Adipocyte (in vitro differentiated cells): Measurements from ENCODE around the gene VCAN.

Experiments used
- DNase-seq: peaks from one replicate; pipeline ENCODE4 v3.0.0-alpha.2; 2015; ENCODE audit warnings: low read depth
- H3K27me3 ChIP-seq: replicated peaks from 2 replicates; pipeline ENCODE4 v1.7.0; 2013; ENCODE audit warnings: mild to moderate bottlenecking, low read length, moderate library complexity; ENCODE audit not compliant: control insufficient read depth, insufficient read depth
- H3K36me3 ChIP-seq: 2 replicates; pipeline ENCODE4 v1.7.0; 2013; ENCODE audit warnings: low read length, mild to moderate bottlenecking, moderate library complexity; ENCODE audit not compliant: control insufficient read depth, insufficient read depth, severe bottlenecking
- H3K4me1 ChIP-seq: 2 replicates; pipeline ENCODE4 v1.7.0; 2013; ENCODE audit warnings: mild to moderate bottlenecking, low read length, moderate library complexity; ENCODE audit not compliant: control insufficient read depth, insufficient read depth
- H3K4me3 ChIP-seq: 2 replicates; pipeline ENCODE4 v1.7.0; 2013; ENCODE audit warnings: mild to moderate bottlenecking, low read length, moderate library complexity
- H3K9ac ChIP-seq: 2 replicates; pipeline ENCODE4 v1.7.0; 2013; ENCODE audit warnings: mild to moderate bottlenecking, low read length, moderate library complexity
- H3K9me3 ChIP-seq: 2 replicates; pipeline ENCODE4 v1.7.0; 2013; ENCODE audit warnings: mild to moderate bottlenecking, low read length, moderate library complexity; ENCODE audit not compliant: control insufficient read depth

Gene VCAN

GRCh38 chr5:83441747-83442146 is 29.8 kb upstream of the VCAN start:
- Histone ChIP-seq H3K4me1 (no peaks in the 10 kb centered on the region), H3K4me3 (no peak overlapping the region), H3K27me3 (no peaks in the 10 kb centered on the region), H3K9me3 (no peaks in the 10 kb centered on the region), H3K9ac (no peak overlapping the region), H3K36me3 (no peaks in the 10 kb centered on the region)
- no peak for DNase-seq

GRCh38 chr5:83443534-83443933 is 28.0 kb upstream of the VCAN start:
- Histone ChIP-seq H3K36me3 (no peaks in the 10 kb centered on the region), H3K4me1 (no peaks in the 10 kb centered on the region), H3K9ac (no peak overlapping the region), H3K9me3 (no peaks in the 10 kb centered on the region), H3K27me3 (no peaks in the 10 kb centered on the region), H3K4me3 (no peak overlapping the region)
- no peak for DNase-seq

- Histone ChIP-seq H3K4me3 (no peak overlapping the region), H3K9ac (no peak overlapping the region), H3K36me3 (no peaks in the 10 kb centered on the region), H3K9me3 (no peaks in the 10 kb centered on the region), H3K27me3 (no peaks in the 10 kb centered on the region), H3K4me1 (no peaks in the 10 kb centered on the region)
- DNase-seq, result no peak
Observed at GRCh38 chr5:83444445-83444844, 27.1 kb upstream of the VCAN start.

DNA sequence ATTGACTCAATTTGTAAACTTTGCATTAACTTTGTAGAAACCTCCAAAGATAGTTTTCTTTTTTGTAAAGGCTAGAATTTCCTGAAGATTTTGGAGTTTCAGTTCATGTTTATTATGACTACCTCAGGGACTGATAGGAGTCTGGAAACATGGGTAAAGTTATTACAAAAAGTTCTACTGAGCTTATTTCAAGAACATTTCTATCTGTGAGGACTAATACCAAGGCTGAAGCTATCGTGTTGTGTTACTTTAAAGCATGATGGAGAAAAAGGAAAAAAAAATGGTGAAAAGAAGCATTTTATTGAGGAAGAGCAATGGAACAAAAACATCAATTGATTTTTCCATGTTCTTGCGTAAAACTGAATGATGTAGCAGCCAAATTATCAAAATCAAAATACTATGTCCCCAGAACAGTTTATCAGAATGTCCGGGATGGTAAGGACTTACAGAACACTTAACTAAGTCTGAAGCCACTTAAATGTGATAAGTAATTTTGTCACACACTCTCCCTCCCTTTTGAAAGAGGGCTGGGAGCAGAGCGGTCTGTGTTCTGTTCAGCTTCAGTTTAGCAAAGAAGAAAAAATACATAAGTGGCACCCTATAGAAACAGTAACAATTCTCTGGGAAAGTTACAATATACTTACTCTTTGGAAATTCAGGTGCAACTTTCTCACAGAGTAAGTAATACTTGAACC is 25.1 kb upstream of the VCAN start:
- Histone ChIP-seq H3K9ac (no peak overlapping the region), H3K36me3 (no peaks in the 10 kb centered on the region), H3K4me3 (no peak overlapping the region), H3K4me1 (no peaks in the 10 kb centered on the region), H3K9me3 (no peaks in the 10 kb centered on the region), H3K27me3 (no peaks in the 10 kb centered on the region)
- no peak for DNase-seq

- H3K9me3 ChIP-seq, result no peaks in the 10 kb centered on the region
Observed at GRCh38 chr5:83447533-83447932, 24.0 kb upstream of the VCAN start.

GRCh38 chr5:83450183-83450966 is 21.2 kb upstream of the VCAN start:
- Histone ChIP-seq H3K4me3 (no peak overlapping the region), H3K4me1 (no peaks in the 10 kb centered on the region), H3K9me3 (peaks cover 11% of the 10 kb centered on the region), H3K36me3 (no peaks in the 10 kb centered on the region), H3K27me3 (no peaks in the 10 kb centered on the region), H3K9ac (no peak overlapping the region)
- no peak for DNase-seq

More at GRCh38 chr5:83447533-83447932, 24.0 kb upstream of the VCAN start:
- DNase-seq, result no peak
- Histone ChIP-seq H3K4me3 (no peak overlapping the region), H3K36me3 (no peaks in the 10 kb centered on the region), H3K27me3 (no peaks in the 10 kb centered on the region), H3K4me1 (no peaks in the 10 kb centered on the region), H3K9ac (no peak overlapping the region)

DNA sequence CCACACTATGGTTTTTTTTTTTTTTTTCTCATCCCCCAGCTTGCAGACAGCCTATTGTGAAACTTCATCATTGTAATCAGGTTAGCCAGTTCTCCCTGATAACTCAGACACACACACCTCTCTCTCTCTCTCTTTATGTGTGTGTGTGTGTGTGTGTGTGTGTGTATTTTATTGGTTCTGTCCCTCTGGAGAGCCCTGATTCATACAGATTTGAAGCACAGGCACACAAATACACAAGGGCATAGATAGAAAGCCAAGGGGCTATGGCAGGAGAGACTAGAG is 20.6 kb upstream of the VCAN start:
- Histone ChIP-seq H3K4me1 (no peaks in the 10 kb centered on the region), H3K36me3 (no peaks in the 10 kb centered on the region), H3K9me3 (peaks cover 11% of the 10 kb centered on the region), H3K27me3 (no peaks in the 10 kb centered on the region), H3K4me3 (no peak overlapping the region), H3K9ac (no peak overlapping the region)
- no peak for DNase-seq

DNA sequence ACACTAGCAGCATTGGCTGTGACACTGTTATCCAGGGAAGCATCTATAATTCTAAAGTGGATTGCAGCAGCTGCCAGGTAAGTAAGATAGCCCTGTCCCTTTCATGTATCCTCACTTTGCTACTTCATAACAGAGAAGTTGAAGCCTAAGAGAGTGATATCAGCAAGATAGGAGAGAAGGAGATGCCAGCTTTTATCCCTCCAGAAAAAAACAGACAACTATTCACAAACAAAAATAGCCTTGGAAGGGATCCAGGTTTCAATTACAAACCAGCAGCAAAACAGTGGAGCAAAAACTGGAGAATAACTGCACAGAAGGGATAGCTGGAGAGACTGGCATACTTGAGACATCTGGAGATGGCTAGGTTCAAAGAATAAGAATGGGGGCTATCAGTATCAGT is 19.6 kb upstream of the VCAN start:
- Histone ChIP-seq H3K9ac (no peak overlapping the region), H3K36me3 (no peaks in the 10 kb centered on the region), H3K27me3 (no peaks in the 10 kb centered on the region), H3K4me3 (no peak overlapping the region), H3K4me1 (no peaks in the 10 kb centered on the region), H3K9me3 (peaks cover 11% of the 10 kb centered on the region)
- DNase-seq, result no peak

DNA sequence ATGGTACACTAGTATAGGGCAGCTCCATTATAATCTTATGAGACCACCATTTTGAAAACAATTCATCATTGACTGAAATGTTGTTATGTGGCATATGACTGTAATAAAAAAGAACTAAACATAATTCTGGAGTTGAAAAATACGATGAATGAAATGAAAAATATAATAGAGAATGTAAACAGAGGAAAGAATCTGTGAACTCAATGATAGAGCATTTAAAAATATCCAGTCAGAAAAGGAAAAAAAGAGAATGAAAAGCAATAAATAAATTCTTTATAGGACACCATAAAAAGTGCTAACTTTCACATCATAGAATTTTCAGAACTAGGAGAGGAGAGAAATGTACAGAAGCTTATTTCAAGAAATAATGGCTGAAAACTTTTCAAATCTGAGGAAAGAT is 17.6 kb upstream of the VCAN start:
- H3K27me3 ChIP-seq, result no peaks in the 10 kb centered on the region
- H3K4me3 ChIP-seq, result no peak overlapping the region
- no peak for DNase-seq
- H3K9ac ChIP-seq, result no peak overlapping the region
- H3K36me3 ChIP-seq, result no peaks in the 10 kb centered on the region
- H3K9me3 ChIP-seq, result peaks cover 11% of the 10 kb centered on the region
- no peaks in the 10 kb centered on the region for H3K4me1 ChIP-seq

GRCh38 chr5:83464261-83464660 is 7.3 kb upstream of the VCAN start:
- no peak overlapping the region for H3K9ac ChIP-seq
- no peaks in the 10 kb centered on the region for H3K27me3 ChIP-seq
- H3K4me3 ChIP-seq, result no peak overlapping the region
- H3K4me1 ChIP-seq, result peaks cover 6% of the 10 kb centered on the region
- DNase-seq, result no peak
- H3K9me3 ChIP-seq, result no peaks in the 10 kb centered on the region
- no peaks in the 10 kb centered on the region for H3K36me3 ChIP-seq

- Histone ChIP-seq H3K4me1 (peaks cover 10% of the 10 kb centered on the region), H3K4me3 (peak overlapping the region; percentile 64), H3K27me3 (no peaks in the 10 kb centered on the region), H3K9ac (peak overlapping the region; percentile 16), H3K9me3 (no peaks in the 10 kb centered on the region), H3K36me3 (no peaks in the 10 kb centered on the region)
- peak; percentile 26 for DNase-seq
Observed at GRCh38 chr5:83467371-83468035, 4.0 kb upstream of the VCAN start.
